ENCODE data around the gene BLVRA. TPM values are rescaled to one million over a fixed set of nuclear protein-coding genes. Genes with fewer than 3 reads are reported as not detected.
"Not testable (repeated sequence)": the region's sequence is repeated elsewhere in the genome, so short reads cannot be mapped to it uniquely, and the experiment has no call there.

Gene BLVRA
- total RNA-seq, 1 donor from 2014 or later, result 27.7 TPM

DNA sequence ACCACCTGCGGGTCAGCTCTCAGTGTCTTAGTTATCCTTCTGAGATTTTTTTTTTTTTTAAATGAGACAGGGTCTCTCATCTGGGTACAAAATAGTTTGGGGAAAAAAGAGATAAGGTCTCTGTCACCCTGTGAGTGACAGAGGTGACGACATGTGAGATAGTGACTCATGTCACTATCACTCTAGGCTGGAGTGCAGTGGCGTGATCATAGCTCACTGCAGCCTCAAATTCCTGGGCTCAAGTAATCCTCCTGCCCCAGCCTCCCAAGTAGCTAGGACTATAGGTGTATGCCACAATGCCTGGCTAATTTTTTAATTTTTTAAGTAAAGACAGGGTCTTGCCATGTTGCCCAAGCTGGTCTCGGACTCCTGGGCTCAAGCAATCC lies 10.4 kb downstream of the BLVRA start:
- Histone ChIP-seq H3K9ac (ENCODE audit: low read depth in 1 of 3, low read length in 3 of 3) (no peak overlapping the region), H3K9me3 (ENCODE audit: control insufficient read depth in 3 of 3, low read length in 3 of 3) (no peaks in the 10 kb centered on the region), H3K4me3 (ENCODE audit: low read length in 3 of 3) (no peak overlapping the region), H3K27me3 (ENCODE audit: control insufficient read depth in 3 of 3, insufficient read depth in 3 of 3, low read length in 3 of 3) (no peaks in the 10 kb centered on the region), H3K27ac (ENCODE audit: low read depth, low read length) (no peak overlapping the region), H3K4me1 (ENCODE audit: control insufficient read depth in 3 of 3, insufficient read depth in 3 of 3, low read length in 3 of 3) (peaks cover 6 to 10% (median 8%) of the 10 kb centered on the region in 3 donors), H3K36me3 (ENCODE audit: control insufficient read depth in 3 of 3, insufficient read depth in 3 of 3, low read length in 3 of 3) (peaks cover 7 to 14% (median 10%) of the 10 kb centered on the region in 3 donors)

DNA sequence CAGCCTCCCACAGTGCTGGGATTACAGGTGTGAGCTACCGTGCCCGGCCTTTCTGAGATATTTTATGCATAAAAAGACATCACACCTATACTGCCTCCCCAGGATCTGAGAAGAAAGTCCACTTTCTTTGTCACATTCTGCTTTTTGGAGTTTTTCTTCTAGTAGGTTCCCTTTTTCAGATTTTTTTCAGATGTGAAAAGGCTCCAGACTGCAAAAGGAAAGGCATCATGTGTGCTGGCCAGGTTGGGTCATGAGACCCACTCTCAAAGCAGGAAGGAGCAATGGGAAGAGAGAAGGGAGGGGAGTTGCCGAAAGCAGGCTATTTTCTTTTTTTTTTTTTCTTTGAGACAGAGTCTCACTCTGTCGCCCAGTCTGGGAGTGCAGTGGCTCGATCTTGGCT lies 10.8 kb downstream of the BLVRA start:
- no peak overlapping the region for H3K4me3 ChIP-seq (ENCODE audit: low read length in 3 of 3)
- H3K27ac ChIP-seq (ENCODE audit: low read depth, low read length), result no peak overlapping the region
- H3K9ac ChIP-seq (ENCODE audit: low read depth in 1 of 3, low read length in 3 of 3), result no peak overlapping the region
- H3K36me3 ChIP-seq (ENCODE audit: control insufficient read depth in 3 of 3, insufficient read depth in 3 of 3, low read length in 3 of 3), result peaks cover 7 to 14% (median 10%) of the 10 kb centered on the region in 3 donors
- no peaks in the 10 kb centered on the region for H3K27me3 ChIP-seq (ENCODE audit: control insufficient read depth in 3 of 3, insufficient read depth in 3 of 3, low read length in 3 of 3)
- peaks cover 6 to 7% (median 7%) of the 10 kb centered on the region in 3 donors for H3K4me1 ChIP-seq (ENCODE audit: control insufficient read depth in 3 of 3, insufficient read depth in 3 of 3, low read length in 3 of 3)
- no peaks in the 10 kb centered on the region for H3K9me3 ChIP-seq (ENCODE audit: control insufficient read depth in 3 of 3, low read length in 3 of 3)

DNA sequence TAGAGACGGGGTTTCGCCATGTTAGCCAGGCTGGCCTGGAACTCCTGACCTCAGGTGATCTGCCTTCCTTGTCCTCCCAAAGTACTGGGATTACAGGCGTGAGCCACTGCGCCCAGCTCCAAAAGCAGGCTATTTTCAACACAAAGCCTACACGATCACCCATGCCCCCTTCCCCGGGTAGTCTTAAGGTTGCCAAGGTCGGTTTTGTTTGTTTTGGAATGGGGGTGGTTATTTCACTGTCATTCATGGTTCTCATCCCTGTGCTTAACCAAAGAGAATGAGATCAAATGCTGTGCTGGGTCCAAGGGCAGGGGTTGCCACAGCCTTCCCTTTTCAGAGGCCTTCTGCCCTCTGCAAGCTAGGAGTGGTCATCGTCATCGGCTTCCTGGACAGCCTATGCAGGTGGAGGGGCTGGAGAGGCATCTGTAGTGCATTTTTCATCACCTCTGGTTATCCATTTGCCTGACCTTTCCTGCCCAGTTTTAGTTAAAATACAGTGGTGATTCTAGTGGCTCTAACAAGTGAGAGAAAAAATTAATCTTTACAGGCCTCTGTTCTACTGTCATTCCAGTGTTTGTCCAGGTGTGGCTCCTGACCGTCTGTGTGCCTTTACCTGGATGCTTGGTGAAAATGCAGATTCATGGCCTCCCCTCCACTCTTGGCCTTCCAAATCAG lies 11.4 kb downstream of the BLVRA start:
- Histone ChIP-seq H3K4me1 (ENCODE audit: control insufficient read depth in 3 of 3, insufficient read depth in 3 of 3, low read length in 3 of 3) (peaks cover under 1% of the 10 kb centered on the region in 3 donors), H3K9ac (ENCODE audit: low read depth in 1 of 3, low read length in 3 of 3) (no peak overlapping the region), H3K27ac (ENCODE audit: low read depth, low read length) (no peak overlapping the region), H3K27me3 (ENCODE audit: control insufficient read depth in 3 of 3, insufficient read depth in 3 of 3, low read length in 3 of 3) (no peaks in the 10 kb centered on the region), H3K4me3 (ENCODE audit: low read length in 3 of 3) (no peak overlapping the region), H3K36me3 (ENCODE audit: control insufficient read depth in 3 of 3, insufficient read depth in 3 of 3, low read length in 3 of 3) (peaks cover 7 to 14% (median 10%) of the 10 kb centered on the region in 3 donors), H3K9me3 (ENCODE audit: control insufficient read depth in 3 of 3, low read length in 3 of 3) (no peaks in the 10 kb centered on the region)

DNA sequence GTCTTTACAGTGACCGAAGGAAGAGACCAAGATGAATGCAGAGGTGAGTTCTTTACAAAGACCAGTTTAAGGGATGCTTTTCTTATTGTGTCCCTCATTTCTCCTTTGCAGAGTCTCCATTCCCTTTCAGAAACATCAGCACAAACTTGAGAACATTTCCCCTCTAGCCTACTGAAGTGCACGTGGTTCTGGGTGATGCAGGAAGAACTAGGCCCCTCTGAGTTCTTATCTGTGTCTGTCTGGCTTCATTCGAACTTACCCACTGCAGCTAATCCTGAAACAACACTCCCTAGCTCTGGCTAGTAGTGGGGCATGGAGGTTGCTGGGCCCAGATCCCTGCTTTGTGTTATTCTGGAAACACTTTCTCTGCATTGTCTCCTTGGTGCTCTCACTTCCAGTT lies 12.6 kb downstream of the BLVRA start:
- H3K27ac ChIP-seq (ENCODE audit: low read depth, low read length), result no peak overlapping the region
- H3K4me3 ChIP-seq (ENCODE audit: low read length in 3 of 3), result no peak overlapping the region
- peaks cover 7 to 14% (median 10%) of the 10 kb centered on the region in 3 donors for H3K36me3 ChIP-seq (ENCODE audit: control insufficient read depth in 3 of 3, insufficient read depth in 3 of 3, low read length in 3 of 3)
- H3K9ac ChIP-seq (ENCODE audit: low read depth in 1 of 3, low read length in 3 of 3), result no peak overlapping the region
- H3K27me3 ChIP-seq (ENCODE audit: control insufficient read depth in 3 of 3, insufficient read depth in 3 of 3, low read length in 3 of 3), result no peaks in the 10 kb centered on the region
- H3K9me3 ChIP-seq (ENCODE audit: control insufficient read depth in 3 of 3, low read length in 3 of 3), result no peaks in the 10 kb centered on the region
- H3K4me1 ChIP-seq (ENCODE audit: control insufficient read depth in 3 of 3, insufficient read depth in 3 of 3, low read length in 3 of 3), result no peaks in the 10 kb centered on the region

DNA sequence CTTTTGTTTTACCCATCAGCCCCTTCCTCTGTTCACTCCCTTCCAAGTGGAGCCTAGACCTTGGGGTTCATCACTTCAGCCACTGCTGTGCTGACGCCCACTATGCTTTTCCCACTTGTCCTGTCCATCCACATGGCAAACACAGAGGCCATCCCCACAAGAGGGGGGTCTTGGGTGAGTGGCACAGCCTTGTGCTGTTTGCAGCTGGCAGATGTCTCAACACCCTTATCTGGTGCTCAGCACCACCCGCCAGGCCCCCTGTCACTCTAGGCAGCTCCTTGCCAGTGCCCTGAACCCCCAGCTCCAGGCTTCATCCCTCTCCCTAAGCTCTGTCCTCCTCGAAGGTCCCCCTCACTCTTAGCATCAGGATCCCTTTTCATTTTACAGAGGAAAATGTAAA lies 13.1 kb downstream of the BLVRA start:
- Histone ChIP-seq H3K36me3 (ENCODE audit: control insufficient read depth in 3 of 3, insufficient read depth in 3 of 3, low read length in 3 of 3) (peaks cover 7 to 14% (median 10%) of the 10 kb centered on the region in 3 donors), H3K4me3 (ENCODE audit: low read length in 3 of 3) (no peak overlapping the region), H3K27ac (ENCODE audit: low read depth, low read length) (no peak overlapping the region), H3K9ac (ENCODE audit: low read depth in 1 of 3, low read length in 3 of 3) (no peak overlapping the region), H3K4me1 (ENCODE audit: control insufficient read depth in 3 of 3, insufficient read depth in 3 of 3, low read length in 3 of 3) (no peaks in the 10 kb centered on the region), H3K27me3 (ENCODE audit: control insufficient read depth in 3 of 3, insufficient read depth in 3 of 3, low read length in 3 of 3) (no peaks in the 10 kb centered on the region), H3K9me3 (ENCODE audit: control insufficient read depth in 3 of 3, low read length in 3 of 3) (no peaks in the 10 kb centered on the region)

DNA sequence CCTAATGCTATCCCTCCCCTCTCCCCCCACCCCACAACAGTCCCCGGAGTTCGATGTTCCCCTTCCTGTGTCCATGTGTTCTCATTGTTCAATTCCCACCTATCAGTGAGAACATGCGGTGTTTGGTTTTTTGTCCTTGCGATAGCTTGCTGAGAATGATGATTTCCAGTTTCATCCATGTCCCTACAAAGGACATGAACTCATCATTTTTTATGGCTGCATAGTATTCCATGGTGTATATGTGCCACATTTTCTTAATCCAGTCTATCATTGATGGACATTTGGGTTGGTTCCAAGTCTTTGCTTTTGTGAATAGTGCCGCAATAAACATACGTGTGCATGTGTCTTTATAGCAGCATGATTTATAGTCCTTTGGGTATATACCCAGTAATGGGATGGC lies 14.8 kb downstream of the BLVRA start:
- not testable (repeated sequence) for H3K27me3 ChIP-seq (ENCODE audit: control insufficient read depth in 3 of 3, insufficient read depth in 3 of 3, low read length in 3 of 3); H3K9ac ChIP-seq (ENCODE audit: low read depth in 1 of 3, low read length in 3 of 3); H3K27ac ChIP-seq (ENCODE audit: low read depth, low read length); H3K9me3 ChIP-seq (ENCODE audit: control insufficient read depth in 3 of 3, low read length in 3 of 3); H3K4me1 ChIP-seq (ENCODE audit: control insufficient read depth in 3 of 3, insufficient read depth in 3 of 3, low read length in 3 of 3); H3K4me3 ChIP-seq (ENCODE audit: low read length in 3 of 3)
- H3K36me3 ChIP-seq (ENCODE audit: control insufficient read depth in 3 of 3, insufficient read depth in 3 of 3, low read length in 3 of 3), result peaks cover 7 to 11% (median 10%) of the 10 kb centered on the region in 3 donors

DNA sequence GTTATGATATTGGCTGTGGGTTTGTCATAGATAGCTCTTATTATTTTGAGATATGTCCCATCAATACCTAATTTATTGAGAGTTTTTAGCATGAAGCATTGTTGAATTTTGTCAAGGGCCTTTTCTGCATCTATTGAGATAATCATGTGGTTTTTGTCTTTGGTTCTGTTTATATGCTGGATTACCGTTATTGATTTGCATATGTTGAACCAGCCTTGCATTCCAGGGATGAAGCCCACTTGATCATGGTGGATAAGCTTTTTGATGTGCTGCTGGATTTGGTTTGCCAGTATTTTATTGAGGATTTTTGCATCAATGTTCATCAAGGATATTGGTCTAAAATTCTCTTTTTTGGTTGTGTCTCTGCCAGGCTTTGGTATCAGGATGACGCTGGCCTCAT lies 16.8 kb downstream of the BLVRA start:
- not testable (repeated sequence) for H3K4me3 ChIP-seq (ENCODE audit: low read length in 3 of 3); H3K27ac ChIP-seq (ENCODE audit: low read depth, low read length); H3K9me3 ChIP-seq (ENCODE audit: control insufficient read depth in 3 of 3, low read length in 3 of 3); H3K4me1 ChIP-seq (ENCODE audit: control insufficient read depth in 3 of 3, insufficient read depth in 3 of 3, low read length in 3 of 3); H3K9ac ChIP-seq (ENCODE audit: low read depth in 1 of 3, low read length in 3 of 3); H3K27me3 ChIP-seq (ENCODE audit: control insufficient read depth in 3 of 3, insufficient read depth in 3 of 3, low read length in 3 of 3)
- H3K36me3 ChIP-seq (ENCODE audit: control insufficient read depth in 3 of 3, insufficient read depth in 3 of 3, low read length in 3 of 3), result peaks cover 9 to 15% (median 14%) of the 10 kb centered on the region in 3 donors

DNA sequence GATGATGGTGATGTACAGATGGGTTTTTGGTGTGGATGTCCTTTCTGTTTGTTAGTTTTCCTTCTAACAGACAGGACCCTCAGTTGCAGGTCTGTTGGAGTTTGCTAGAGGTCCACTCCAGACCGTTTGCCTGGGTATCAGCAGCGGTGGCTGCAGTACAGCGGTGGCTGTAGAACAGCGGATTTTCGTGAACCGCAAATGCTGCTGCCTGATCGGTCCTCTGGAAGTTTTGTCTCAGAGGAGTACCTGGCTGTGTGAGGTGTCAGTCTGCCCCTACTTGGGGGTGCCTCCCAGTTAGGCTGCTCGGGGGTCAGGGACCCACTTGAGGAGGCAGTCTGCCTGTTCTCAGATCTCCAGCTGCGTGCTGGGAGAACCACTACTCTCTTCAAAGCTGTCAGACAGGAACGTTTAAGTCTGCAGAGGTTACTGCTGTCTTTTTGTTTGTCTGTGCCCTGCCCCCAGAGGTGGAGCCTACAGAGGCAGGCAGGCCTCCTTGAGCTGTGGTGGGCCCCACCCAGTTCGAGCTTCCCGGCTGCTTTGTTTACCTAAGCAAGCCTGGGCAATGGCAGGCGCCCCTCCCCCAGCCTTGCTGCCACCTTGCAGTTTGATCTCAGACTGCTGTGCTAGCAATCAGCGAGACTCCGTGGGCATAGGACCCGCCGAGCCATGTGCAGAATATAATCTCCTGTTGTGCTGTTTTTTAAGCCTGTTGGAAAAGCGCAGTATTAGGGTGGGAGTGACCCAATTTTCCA lies 20.0 kb downstream of the BLVRA start:
- not testable (repeated sequence) for H3K36me3 ChIP-seq (ENCODE audit: control insufficient read depth in 3 of 3, insufficient read depth in 3 of 3, low read length in 3 of 3); H3K9ac ChIP-seq (ENCODE audit: low read depth in 1 of 3, low read length in 3 of 3)
- H3K4me1 ChIP-seq (ENCODE audit: control insufficient read depth in 3 of 3, insufficient read depth in 3 of 3, low read length in 3 of 3), result peaks cover 7 to 12% (median 12%) of the 10 kb centered on the region in 3 donors

DNA sequence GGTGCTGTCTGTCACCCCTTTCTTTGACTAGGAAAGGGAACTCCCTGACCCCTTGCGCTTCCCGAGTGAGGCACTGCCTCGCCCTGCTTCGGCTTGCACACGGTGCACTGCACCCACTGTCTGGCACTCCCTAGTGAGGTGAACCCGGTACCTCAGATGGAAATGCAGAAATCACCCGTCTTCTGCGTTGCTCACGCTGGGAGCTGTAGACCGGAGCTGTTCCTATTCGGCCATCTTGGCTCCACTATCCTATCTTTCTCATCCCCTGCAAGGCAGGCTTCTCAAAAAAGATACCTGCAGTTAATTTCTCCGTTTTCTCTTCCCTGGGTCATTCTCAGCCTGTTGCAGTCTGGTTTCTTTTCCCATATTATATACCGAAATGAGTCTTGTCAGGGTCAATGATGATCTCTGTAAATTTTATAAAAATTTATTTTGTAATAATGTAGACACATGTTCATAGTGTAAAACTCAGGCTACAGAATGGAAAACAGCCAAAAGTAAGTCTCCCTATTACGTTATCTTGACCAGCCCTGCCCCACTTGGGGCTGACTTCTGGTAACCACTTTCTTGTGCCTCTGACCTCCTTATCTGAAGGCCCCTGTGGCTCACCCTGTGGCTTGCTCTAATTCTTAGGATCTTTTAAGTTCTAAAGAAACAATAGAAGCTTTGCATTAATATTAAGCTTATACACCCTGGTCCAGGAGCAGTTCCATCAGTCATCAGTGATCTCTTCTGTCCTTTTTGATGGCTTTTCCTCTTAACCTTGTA lies 20.7 kb downstream of the BLVRA start:
- H3K27ac ChIP-seq (ENCODE audit: low read depth, low read length), result no peak overlapping the region

More for the DNA sequence above, 20.0 kb downstream of the BLVRA start:
- H3K27ac ChIP-seq (ENCODE audit: low read depth, low read length); H3K27me3 ChIP-seq (ENCODE audit: control insufficient read depth in 3 of 3, insufficient read depth in 3 of 3, low read length in 3 of 3); H3K4me3 ChIP-seq (ENCODE audit: low read length in 3 of 3); H3K9me3 ChIP-seq (ENCODE audit: control insufficient read depth in 3 of 3, low read length in 3 of 3): not testable (repeated sequence)

More for the DNA sequence above, 20.7 kb downstream of the BLVRA start:
- no peaks in the 10 kb centered on the region for H3K9me3 ChIP-seq (ENCODE audit: control insufficient read depth in 3 of 3, low read length in 3 of 3)
- peaks cover 10 to 17% (median 15%) of the 10 kb centered on the region in 3 donors for H3K4me1 ChIP-seq (ENCODE audit: control insufficient read depth in 3 of 3, insufficient read depth in 3 of 3, low read length in 3 of 3)
- H3K36me3 ChIP-seq (ENCODE audit: control insufficient read depth in 3 of 3, insufficient read depth in 3 of 3, low read length in 3 of 3), result peaks cover 4 to 6% (median 4%) of the 10 kb centered on the region in 3 donors
- no peak overlapping the region for H3K9ac ChIP-seq (ENCODE audit: low read depth in 1 of 3, low read length in 3 of 3)
- H3K27me3 ChIP-seq (ENCODE audit: control insufficient read depth in 3 of 3, insufficient read depth in 3 of 3, low read length in 3 of 3), result no peaks in the 10 kb centered on the region
- H3K4me3 ChIP-seq (ENCODE audit: low read length in 3 of 3), result no peak overlapping the region
